AG08395 (cell line): ENCODE measurements around the gene NPNT.
A peak's percentile ranks its signal among the peaks of the same experiment; 100 is the strongest.

Experiments
- DNase-seq: peaks from one replicate; pipeline ENCODE4 v3.0.0; 2012; ENCODE audit warnings: mixed read lengths, low spot score

Gene NPNT

DNA sequence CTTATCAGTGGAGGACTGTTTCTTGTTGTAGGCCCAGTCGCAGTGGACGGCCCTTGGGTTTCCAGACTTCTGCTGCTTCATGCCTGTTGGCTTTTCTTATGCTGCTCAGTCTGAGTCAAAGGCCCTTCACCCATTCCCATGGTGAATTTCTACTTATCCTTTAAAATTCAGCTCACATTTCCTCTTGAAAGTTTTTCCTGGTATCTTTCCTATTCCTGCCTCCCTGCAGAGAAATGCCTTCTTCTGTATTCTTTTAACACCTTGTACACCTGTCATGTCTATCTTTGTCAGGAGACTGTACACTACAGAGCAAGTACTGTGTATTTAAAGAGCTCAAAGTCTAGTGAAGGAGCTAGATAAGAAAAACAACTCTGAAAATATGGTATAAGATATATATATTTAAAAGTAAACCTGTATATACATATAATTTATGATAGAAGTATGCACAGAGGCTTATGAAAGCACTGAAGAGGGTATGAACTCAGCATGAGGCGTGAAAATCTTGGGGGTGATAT lies 22.0 kb downstream of the NPNT start:
- DNase-seq, result no peak

DNA sequence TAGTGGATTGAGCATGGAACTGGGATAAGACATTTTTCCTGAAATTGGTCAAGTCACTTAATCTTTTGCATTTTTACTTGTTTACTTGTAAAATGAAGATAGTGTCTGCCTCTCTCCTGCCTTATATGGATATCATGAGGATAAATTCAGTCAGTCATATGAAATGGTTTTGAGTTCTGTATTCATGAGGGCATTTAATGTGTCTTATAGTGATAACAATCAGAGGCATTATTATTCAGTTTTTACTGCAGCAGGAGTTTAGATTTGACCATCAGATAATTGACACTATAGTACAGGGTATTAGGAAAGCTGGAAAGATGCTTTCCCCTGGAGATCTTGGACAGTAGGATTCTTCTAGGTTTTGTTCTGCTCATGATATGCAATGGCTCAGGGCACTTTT lies 26.0 kb downstream of the NPNT start:
- no peak for DNase-seq

- no peak for DNase-seq
Observed at GRCh38 chr4:105923497-105924238, 28.4 kb downstream of the NPNT start.

DNA sequence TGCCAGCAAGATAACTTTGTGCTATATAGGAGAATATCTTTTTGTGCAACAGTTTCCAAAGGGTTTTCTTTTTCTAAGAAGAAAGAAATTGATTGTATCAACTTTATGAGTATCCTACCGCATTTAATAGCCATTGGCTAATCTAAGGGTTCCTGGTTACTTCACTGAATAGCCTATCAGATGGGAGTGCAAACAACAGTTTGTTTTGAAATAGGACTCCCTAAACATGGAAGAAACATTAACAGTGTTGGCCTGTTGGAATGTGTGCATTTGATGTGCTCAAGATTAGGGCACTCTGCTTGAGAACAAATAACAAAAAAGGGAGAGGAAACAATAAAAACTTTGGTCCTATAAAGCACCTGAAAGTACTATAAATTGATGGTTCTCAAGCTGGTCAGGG lies 29.1 kb downstream of the NPNT start:
- DNase-seq, result no peak

DNA sequence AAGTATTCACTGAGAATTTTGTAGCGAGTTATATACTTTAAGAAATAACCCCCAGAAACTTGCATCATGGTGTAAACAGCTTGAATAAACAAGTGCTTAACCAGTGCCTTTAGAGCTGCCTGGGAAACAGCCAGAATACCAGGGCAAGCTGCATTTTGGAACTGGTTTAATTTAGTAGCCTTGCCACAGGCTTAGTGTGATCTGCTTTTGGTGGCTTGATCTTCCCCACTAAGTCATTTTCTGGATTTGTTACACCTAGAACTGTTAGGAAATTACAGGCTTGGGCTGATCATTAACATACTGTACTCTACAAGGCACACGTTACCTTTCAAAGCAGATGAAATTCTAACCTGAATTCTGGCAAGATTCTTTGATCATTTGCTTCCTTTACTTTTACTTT lies 35.4 kb downstream of the NPNT start:
- no peak for DNase-seq

- DNase-seq, result no peak
Observed at GRCh38 chr4:105933083-105933482, 37.8 kb downstream of the NPNT start.

DNA sequence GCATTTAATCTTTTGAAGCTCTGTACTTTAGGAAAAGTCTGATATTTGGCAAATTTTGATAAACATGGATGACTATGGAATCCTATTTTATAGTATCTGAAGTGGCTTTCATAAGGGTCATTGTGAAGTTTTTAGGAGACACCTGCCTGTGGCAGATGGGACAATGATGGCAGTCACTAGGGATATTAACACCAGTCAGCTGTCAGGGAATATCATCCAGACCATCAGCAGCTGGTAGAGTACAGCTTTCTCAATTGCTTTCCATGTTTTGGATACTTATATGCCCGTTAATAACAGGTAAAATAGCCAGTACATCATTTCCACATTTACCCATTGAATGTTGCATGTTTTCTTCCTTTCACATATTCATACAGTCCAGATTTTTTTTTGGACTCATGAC lies 39.1 kb downstream of the NPNT start:
- no peak for DNase-seq

- no peak for DNase-seq
Observed at GRCh38 chr4:105936901-105937300, 41.6 kb downstream of the NPNT start.

- no peak for DNase-seq
Observed at GRCh38 chr4:105937759-105938158, 42.5 kb downstream of the NPNT start.

DNA sequence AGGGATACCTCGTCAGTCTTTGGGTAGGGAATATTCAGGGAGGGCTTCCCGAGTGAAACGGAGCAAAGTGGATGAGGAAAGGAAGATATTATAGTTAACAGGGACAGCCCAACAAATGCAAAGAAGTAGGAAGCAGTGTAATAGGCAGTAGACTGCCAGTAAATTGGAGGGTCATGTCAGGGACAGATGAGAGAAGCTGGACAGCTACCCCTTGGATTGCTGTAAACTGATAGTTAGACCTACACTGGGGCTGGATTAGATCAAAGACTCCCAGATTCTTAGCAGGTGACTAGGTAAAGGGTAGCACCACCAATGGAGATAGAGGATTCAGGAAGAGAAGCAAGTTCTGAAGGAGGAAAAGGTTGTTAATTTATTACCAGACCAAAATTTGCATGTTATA lies 48.0 kb downstream of the NPNT start:
- no peak for DNase-seq

DNA sequence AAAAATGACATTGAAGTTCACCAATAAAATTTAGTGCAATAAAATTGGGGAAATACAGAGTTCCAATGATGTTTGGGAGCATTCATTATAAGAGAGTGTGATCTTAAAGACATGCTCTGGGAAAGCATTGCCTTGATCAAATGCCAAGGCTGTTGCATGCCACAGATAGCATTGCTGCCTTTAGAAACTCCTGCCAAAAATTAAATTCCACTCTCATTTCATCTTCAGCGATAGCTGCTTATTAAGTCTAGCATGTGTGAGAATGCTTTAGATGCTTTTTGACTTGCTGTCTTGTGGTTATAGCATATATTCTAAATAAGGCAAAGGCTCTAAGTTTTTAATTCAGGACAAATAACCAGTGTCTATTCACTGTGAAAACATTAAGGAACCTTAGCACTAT lies 49.3 kb downstream of the NPNT start:
- peak; percentile 73 for DNase-seq

DNA sequence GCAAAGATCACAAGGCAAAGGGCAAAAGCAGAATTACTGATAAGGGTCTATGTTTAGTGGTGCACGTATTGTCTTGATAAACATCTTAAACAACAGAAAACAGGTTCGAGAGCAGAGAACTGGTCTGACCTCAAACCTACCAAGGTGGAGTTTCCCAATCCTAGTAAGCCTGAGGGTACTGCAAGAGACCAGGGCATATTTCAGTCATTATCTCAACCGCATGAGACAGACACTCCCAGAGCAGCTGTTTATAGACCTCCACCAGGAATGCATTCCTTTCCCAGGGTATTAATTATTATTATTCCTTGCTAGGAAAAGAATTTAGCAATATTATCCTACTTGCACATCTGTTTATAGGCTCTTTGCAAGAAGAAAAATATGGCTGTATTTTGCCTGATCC lies 51.5 kb downstream of the NPNT start:
- no peak for DNase-seq

GRCh38 chr4:105950701-105951100 lies 55.4 kb downstream of the NPNT start:
- DNase-seq, result no peak

DNA sequence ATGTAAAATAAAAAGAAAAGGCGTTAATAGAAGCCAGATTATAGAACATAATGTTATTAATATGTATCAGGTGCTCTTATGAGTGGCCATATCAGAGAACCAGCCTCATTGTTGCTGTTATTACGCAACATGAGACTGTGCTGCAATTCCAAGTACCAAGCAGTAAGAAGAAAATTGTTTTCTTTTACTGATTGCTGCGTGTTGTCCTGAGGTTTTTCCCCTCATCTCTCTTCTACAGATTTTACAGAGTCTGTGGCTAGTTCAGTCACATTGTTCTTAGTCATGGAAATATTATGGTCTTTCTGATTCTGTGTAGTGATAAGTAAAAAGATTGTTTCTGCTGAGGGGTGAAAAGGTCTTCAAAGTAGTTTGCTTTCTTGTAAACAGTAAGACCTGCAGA lies 55.9 kb downstream of the NPNT start:
- DNase-seq, result peak; percentile 27

DNA sequence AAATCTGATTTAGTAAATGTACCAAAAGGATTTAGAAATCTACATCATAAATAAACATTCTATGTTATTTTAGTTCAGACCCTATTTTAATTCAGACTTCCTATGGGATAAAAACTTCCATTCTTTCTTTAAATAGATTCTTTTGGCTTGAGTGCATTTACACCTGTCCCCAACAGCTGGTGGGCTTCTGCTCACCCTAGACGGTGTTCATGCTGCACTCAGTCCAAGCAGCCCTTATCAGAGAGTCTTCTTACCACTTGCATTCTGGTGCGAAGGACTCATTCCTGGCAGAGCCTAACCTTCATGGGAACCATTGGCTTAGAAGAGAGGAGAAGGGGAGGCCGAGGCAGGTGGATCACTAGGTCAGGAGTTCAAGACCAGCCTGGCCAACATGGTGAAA lies 57.3 kb downstream of the NPNT start:
- DNase-seq, result no peak

- no peak for DNase-seq
Observed at GRCh38 chr4:105956569-105956968, 61.3 kb downstream of the NPNT start.

GRCh38 chr4:105957680-105958079 lies 62.4 kb downstream of the NPNT start:
- DNase-seq, result no peak

- DNase-seq, result no peak
Observed at GRCh38 chr4:105963461-105964400, 68.5 kb downstream of the NPNT start.

- no peak for DNase-seq
Observed at GRCh38 chr4:105965183-105965800, 70.0 kb downstream of the NPNT start.

- peak; percentile 70 for DNase-seq
Observed at GRCh38 chr4:105966051-105966450, 70.8 kb downstream of the NPNT start.

DNA sequence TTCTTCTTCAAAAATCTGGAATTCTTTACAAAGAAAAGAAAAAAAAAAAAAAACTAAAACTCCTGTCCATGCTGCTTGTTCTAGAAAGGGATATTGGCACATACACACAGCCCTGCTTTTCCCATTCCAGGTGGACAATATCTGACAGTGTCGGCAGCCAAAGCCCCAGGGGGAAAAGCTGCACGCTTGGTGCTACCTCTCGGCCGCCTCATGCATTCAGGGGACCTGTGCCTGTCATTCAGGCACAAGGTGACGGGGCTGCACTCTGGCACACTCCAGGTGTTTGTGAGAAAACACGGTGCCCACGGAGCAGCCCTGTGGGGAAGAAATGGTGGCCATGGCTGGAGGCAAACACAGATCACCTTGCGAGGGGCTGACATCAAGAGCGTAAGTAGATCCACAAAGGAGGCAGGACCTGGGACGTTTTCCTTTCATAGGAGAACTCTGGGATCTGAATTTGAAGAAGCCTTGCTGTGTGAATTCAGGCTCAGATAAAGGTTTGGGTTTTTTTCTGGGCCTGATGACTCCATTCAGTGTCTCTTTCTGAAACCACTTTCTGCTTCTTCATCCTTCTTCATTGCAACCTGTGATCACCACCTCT lies 71.9 kb downstream of the NPNT start:
- DNase-seq, result no peak

- DNase-seq, result no peak
Observed at GRCh38 chr4:105969575-105969974, 74.3 kb downstream of the NPNT start.
